CD4-positive, alpha-beta T cell (primary cell): ENCODE data around the gene CPNE2. TPM values are rescaled to one million over a fixed set of nuclear protein-coding genes. Genes with fewer than 3 reads are reported as not detected.

Source experiments
- ATAC-seq: fragments of 200-7000 bp; cut with Tn5 transposase; one replicate; pipeline ENCODE4 v1.10.0; 2022; ENCODE audit warnings: mild to moderate bottlenecking; ENCODE audit not compliant: poor library complexity
- CTCF ChIA-PET: fragments of 350-600 bp; sonication (Branson Sonifier 250); formaldehyde crosslinking; loops from one replicate; lab custom pipeline; 2021; ENCODE audit warnings: antibody characterized with exemption, inconsistent platforms; lab: Charles Lee
- POLR2A ChIA-PET: fragments of 350-600 bp; sonication (Branson Sonifier 250); formaldehyde crosslinking; loops from one replicate; lab custom pipeline; 2021; ENCODE audit warnings: antibody characterized with exemption, inconsistent platforms; lab: Charles Lee
- DNase-seq, 14 experiments: peaks; one replicate each; pipeline ENCODE4 v3.0.0-alpha.2; 2013 to 2020; ENCODE audit warnings: mixed read lengths in 2 of 14
- H3K27ac ChIP-seq, 2 donors: one replicate each; pipeline versions ENCODE4 v1.5.1 to v1.7.0; 2013; ENCODE audit warnings: low read length in 2 of 2, low read depth in 1 of 2, mild to moderate bottlenecking in 1 of 2
- H3K27me3 ChIP-seq, 2 experiments: 1 replicate in 1 of 2; 2 replicates in 1 of 2; pipeline versions ENCODE4 v1.6.1 to v1.7.0; 2013; ENCODE audit warnings: low read length in 2 of 2, control low read depth in 1 of 2, mild to moderate bottlenecking in 1 of 2, moderate library complexity in 1 of 2; ENCODE audit not compliant: insufficient read depth in 2 of 2, control insufficient read depth in 1 of 2
- H3K36me3 ChIP-seq: one replicate; pipeline ENCODE4 v1.6.1; 2013; ENCODE audit warnings: low read length, control low read depth; ENCODE audit not compliant: insufficient read depth
- H3K4me1 ChIP-seq: one replicate; pipeline ENCODE4 v1.6.1; 2013; ENCODE audit warnings: low read length, control low read depth; ENCODE audit not compliant: insufficient read depth
- H3K4me3 ChIP-seq: one replicate; pipeline ENCODE4 v1.5.1; 2013; ENCODE audit warnings: mild to moderate bottlenecking, low read length, moderate library complexity
- H3K9me3 ChIP-seq, 2 experiments: 1 replicate in 1 of 2; 2 replicates in 1 of 2; pipeline versions ENCODE4 v1.6.1 to v1.7.0; 2013; ENCODE audit warnings: low read length in 2 of 2, mild to moderate bottlenecking in 2 of 2, control low read depth in 1 of 2, moderate library complexity in 1 of 2; ENCODE audit not compliant: control insufficient read depth in 1 of 2, insufficient read depth in 1 of 2
- H3K27ac Mint-ChIP-seq: one replicate; pipeline ENCODE4 v1.8.0; 2020; ENCODE audit warnings: mixed read lengths
- H3K27me3 Mint-ChIP-seq: one replicate; pipeline ENCODE4 v1.8.0; 2021; ENCODE audit warnings: mixed read lengths
- H3K36me3 Mint-ChIP-seq: one replicate; pipeline ENCODE4 v1.8.0; 2021; ENCODE audit warnings: low read depth, mixed read lengths
- H3K4me1 Mint-ChIP-seq: one replicate; pipeline ENCODE4 v1.8.0; 2021; ENCODE audit warnings: low read depth, mixed read lengths
- H3K4me3 Mint-ChIP-seq: one replicate; pipeline ENCODE4 v1.8.0; 2020; ENCODE audit warnings: mild to moderate bottlenecking, mixed read lengths
- H3K9me3 Mint-ChIP-seq: one replicate; pipeline ENCODE4 v1.8.0; 2020; ENCODE audit warnings: mixed read lengths
- intact Hi-C, 2 experiments: fragments of 100-400 bp; cut with DNase I in 1 of 2; cut with micrococcal nuclease in 1 of 2; formaldehyde crosslinking; loops; one replicate each; pipeline versions ENCODE4 v1.15.1 to v1.9.0; 2023 to 2025; cut with DNase I, micrococcal nuclease
- total RNA-seq, 174 experiments: library from RNA in 2 of 174; stranded (reverse) in 2 of 174; gene quantifications; one replicate each; pipeline ENCODE4 v1.2.3 and lab custom pipeline; 2021 to 2026
- TF ChIP-seq, protein P1 (sequence below): fragments of 200-600 bp; IDR thresholded peaks from one replicate; pipeline ENCODE4 v1.8.0; 2022; ENCODE audit warnings: antibody characterized with exemption, mild to moderate bottlenecking

Gene CPNE2
- total RNA-seq, 2 experiments from 2014 or later: 2.2 to 3.5 TPM

DNA sequence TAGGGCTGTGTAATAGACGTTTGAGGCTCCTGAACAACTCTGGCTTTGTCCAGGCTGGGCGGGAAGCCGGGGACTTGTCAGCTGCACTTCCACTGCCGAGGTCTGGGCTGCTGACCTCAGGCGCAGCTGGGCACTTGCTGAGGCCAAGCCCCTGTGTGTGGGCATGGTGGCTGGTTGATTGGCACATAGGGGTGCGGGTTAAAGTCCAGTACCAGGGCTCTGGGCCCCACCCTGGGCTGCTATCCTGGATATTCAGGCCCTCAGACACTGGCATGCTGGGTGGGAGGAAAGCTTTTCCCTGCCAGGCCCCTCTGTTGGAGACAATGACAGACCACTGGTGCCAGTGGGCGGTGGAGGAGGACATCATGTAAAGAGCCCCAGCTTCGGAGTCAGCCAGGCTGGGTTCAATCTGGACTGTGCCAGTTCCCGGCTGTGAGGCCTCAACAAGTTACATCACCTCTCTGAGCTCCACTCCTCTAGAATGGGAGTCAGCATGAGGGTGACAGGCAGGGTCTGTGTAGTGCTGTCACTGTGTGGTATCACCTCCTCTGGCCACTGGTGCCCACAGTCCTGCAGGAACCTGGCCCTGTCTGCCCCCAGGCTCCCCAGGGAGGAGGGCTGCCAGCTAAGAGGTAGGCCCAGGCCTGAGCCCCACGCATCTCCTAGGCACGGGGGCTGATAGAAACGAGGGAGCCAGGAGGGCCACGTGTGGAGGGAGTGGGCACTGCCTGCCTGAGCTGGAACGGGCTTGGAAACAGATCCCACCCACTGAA lies 51.0 kb downstream of the CPNE2 start:
- Mint-ChIP-seq H3K27me3 (no peaks in the 10 kb centered on the region), H3K4me3 (no peak overlapping the region), H3K4me1 (peaks cover 60% of the 10 kb centered on the region), H3K9me3 (no peaks in the 10 kb centered on the region), H3K36me3 (no peaks in the 10 kb centered on the region), H3K27ac (peak overlapping the region; percentile 51)
- intact Hi-C loops: loop anchor here in 1 of 2 experiments (5.0 kb wide), 1 partner anchor 106 kb away; no protein-coding TSS in a partner anchor
- POLR2A ChIA-PET: interaction anchor here (1.0 to 2.2 kb wide), 5 partner anchors 8 to 50 kb away, joined by 3 to 9 read pairs (median 3); no protein-coding TSS in a partner anchor
- no peaks in the 10 kb centered on the region for H3K9me3 ChIP-seq
- CTCF ChIA-PET: interaction anchor here (1.3 to 1.4 kb wide), 2 partner anchors 15 to 50 kb away, joined by 3 to 4 read pairs; no protein-coding TSS in a partner anchor
- TF ChIP-seq, protein P1, sequence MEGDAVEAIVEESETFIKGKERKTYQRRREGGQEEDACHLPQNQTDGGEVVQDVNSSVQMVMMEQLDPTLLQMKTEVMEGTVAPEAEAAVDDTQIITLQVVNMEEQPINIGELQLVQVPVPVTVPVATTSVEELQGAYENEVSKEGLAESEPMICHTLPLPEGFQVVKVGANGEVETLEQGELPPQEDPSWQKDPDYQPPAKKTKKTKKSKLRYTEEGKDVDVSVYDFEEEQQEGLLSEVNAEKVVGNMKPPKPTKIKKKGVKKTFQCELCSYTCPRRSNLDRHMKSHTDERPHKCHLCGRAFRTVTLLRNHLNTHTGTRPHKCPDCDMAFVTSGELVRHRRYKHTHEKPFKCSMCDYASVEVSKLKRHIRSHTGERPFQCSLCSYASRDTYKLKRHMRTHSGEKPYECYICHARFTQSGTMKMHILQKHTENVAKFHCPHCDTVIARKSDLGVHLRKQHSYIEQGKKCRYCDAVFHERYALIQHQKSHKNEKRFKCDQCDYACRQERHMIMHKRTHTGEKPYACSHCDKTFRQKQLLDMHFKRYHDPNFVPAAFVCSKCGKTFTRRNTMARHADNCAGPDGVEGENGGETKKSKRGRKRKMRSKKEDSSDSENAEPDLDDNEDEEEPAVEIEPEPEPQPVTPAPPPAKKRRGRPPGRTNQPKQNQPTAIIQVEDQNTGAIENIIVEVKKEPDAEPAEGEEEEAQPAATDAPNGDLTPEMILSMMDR: no peak
- no peak for ATAC-seq
- no peak overlapping the region for H3K4me3 ChIP-seq
- H3K36me3 ChIP-seq: no peaks in the 10 kb centered on the region
- H3K4me1 ChIP-seq: peaks cover 53% of the 10 kb centered on the region
- DNase-seq: no peak
- H3K27ac ChIP-seq: peak overlapping the region in 1 of 2 donors; percentile 51
- H3K27me3 ChIP-seq: no peaks in the 10 kb centered on the region

DNA sequence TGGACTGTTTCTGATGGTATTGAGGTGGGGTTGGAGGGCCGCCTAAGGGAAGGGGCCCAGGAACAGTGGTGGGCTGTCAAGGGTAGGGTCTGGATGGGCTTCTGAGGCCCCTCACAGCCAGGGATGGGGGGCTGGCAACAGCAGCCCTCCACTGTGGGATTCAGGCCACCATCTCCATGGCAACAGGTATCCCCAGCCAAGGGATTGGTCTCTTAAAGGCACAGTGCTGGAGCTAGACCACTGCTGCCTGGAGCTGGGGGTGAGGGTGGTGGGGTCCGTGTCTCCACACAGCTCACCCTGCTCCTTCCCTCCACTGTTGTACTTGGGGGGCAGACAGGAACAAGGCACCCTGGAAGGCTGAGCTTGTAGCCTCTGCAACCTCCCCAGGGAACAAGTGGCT lies 51.6 kb downstream of the CPNE2 start:
- POLR2A ChIA-PET: interaction anchor here (1.0 kb wide), 2 partner anchors 8 to 12 kb away, joined by 3 read pairs; no protein-coding TSS in a partner anchor
- peaks cover 53% of the 10 kb centered on the region for H3K4me1 Mint-ChIP-seq
- intact Hi-C loops: loop anchor here in 1 of 2 experiments (5.0 kb wide), 1 partner anchor 107 kb away; no protein-coding TSS in a partner anchor

More for the DNA sequence above, 51.6 kb downstream of the CPNE2 start:
- DNase-seq (no peak), ATAC-seq (no peak)
- no peaks in the 10 kb centered on the region for H3K9me3 Mint-ChIP-seq
- peak overlapping the region; percentile 51 for H3K27ac Mint-ChIP-seq
- H3K36me3 Mint-ChIP-seq: no peaks in the 10 kb centered on the region
- Histone ChIP-seq H3K27me3 (no peaks in the 10 kb centered on the region), H3K9me3 (no peaks in the 10 kb centered on the region), H3K4me1 (peaks cover 53% of the 10 kb centered on the region), H3K27ac (peak overlapping the region in 1 of 2 donors; percentile 51), H3K36me3 (no peaks in the 10 kb centered on the region), H3K4me3 (no peak overlapping the region)
- H3K4me3 Mint-ChIP-seq: no peak overlapping the region
- TF ChIP-seq, protein P1: no peak
- CTCF ChIA-PET: interaction anchor here (1.3 kb wide), 1 partner anchor 51 kb away, joined by 3 read pairs; no protein-coding TSS in a partner anchor
- no peaks in the 10 kb centered on the region for H3K27me3 Mint-ChIP-seq
